H1 (cell line): ENCODE measurements around the gene RHBG. TPM values are rescaled to one million over a fixed set of nuclear protein-coding genes. Genes with fewer than 3 reads are reported as not detected.

Source experiments
- CTCF ChIA-PET: fragments of 300-600 bp; sonication (Branson Sonifier 250); formaldehyde crosslinking; loops from one replicate; lab custom pipeline; 2021; ENCODE audit not compliant: partially characterized antibody; lab: Charles Lee
- POLR2A ChIA-PET: fragments of 300-600 bp; sonication (Branson Sonifier 250); formaldehyde crosslinking; loops from one replicate; lab custom pipeline; 2021; ENCODE audit warnings: inconsistent platforms; ENCODE audit not compliant: partially characterized antibody; lab: Charles Lee
- DNase-seq, 2 experiments: peaks; one replicate each; pipeline versions ENCODE4 v3.0.0 to v3.0.0-alpha.2; 2010 to 2022; ENCODE audit warnings: low spot score in 2 of 2, low read depth in 1 of 2, mixed read lengths in 1 of 2
- FAIRE-seq: peaks from 2 replicates; lab custom pipeline; 2011; peaks lifted over from hg19 to GRCh38; lab: Jason Lieb, UNC
- H2AFZ ChIP-seq: 2 replicates; pipeline ENCODE4 v1.8.1; 2012; ENCODE audit warnings: low read length, inconsistent platforms
- H2AK5ac ChIP-seq: 2 replicates; pipeline ENCODE4 v1.6.1; 2013; ENCODE audit warnings: low read depth, low read length
- H2BK120ac ChIP-seq: replicated peaks from 2 replicates; pipeline ENCODE3; 2013; ENCODE audit warnings: low read depth, low read length, inconsistent platforms
- H2BK12ac ChIP-seq: 2 replicates; pipeline ENCODE4 v1.6.1; 2013; ENCODE audit warnings: low read depth, low read length
- H2BK15ac ChIP-seq: 2 replicates; pipeline ENCODE4 v1.6.1; 2013; ENCODE audit warnings: low read length
- H2BK20ac ChIP-seq: 2 replicates; pipeline ENCODE4 v1.6.1; 2013; ENCODE audit warnings: low read length
- H2BK5ac ChIP-seq: 2 replicates; pipeline ENCODE4 v1.6.1; 2013; ENCODE audit warnings: low read depth, low read length
- H3K14ac ChIP-seq: 2 replicates; pipeline ENCODE4 v1.6.1; 2013; ENCODE audit warnings: inconsistent platforms; ENCODE audit not compliant: insufficient read length
- H3K18ac ChIP-seq: 2 replicates; pipeline ENCODE4 v1.6.1; 2013; ENCODE audit warnings: low read length; ENCODE audit errors: extremely low read depth
- H3K23ac ChIP-seq: 2 replicates; pipeline ENCODE4 v1.6.1; 2013; ENCODE audit warnings: inconsistent platforms; ENCODE audit not compliant: insufficient read length
- H3K23me2 ChIP-seq: 2 replicates; pipeline ENCODE4 v1.6.1; 2013; ENCODE audit warnings: low read depth, low read length
- H3K27ac ChIP-seq: 2 replicates; pipeline ENCODE4 v1.6.1; 2011; ENCODE audit warnings: low read depth, low read length, inconsistent platforms
- H3K27me3 ChIP-seq, 4 experiments: replicated peaks in 1 of 4; 1 replicate in 1 of 4; 2 replicates in 3 of 4; pipeline versions ENCODE4 v1.6.1 to v1.8.1; 2011 to 2013; ENCODE audit warnings: low read length in 3 of 4, mild to moderate bottlenecking in 3 of 4, inconsistent platforms in 2 of 4, mixed read lengths in 2 of 4, moderate library complexity in 1 of 4; ENCODE audit not compliant: control insufficient read depth in 3 of 4, insufficient read depth in 3 of 4; ENCODE audit errors: extremely low read depth in 1 of 4
- H3K36me3 ChIP-seq, 4 experiments: 2 replicates each; pipeline versions ENCODE4 v1.6.1 to v1.8.1; 2011 to 2013; ENCODE audit warnings: mild to moderate bottlenecking in 4 of 4, low read length in 3 of 4, moderate library complexity in 2 of 4, control low read depth in 1 of 4, inconsistent platforms in 1 of 4; ENCODE audit not compliant: insufficient read depth in 4 of 4, control insufficient read depth in 2 of 4
- H3K4ac ChIP-seq: replicated peaks from 2 replicates; pipeline ENCODE3; 2013; ENCODE audit warnings: low read length, low read depth, mixed read lengths, inconsistent platforms; ENCODE audit not compliant: insufficient read length
- H3K4me1 ChIP-seq, 4 experiments: replicated peaks in 1 of 4; 1 replicate in 1 of 4; 2 replicates in 3 of 4; pipeline versions ENCODE4 v1.6.1 to v1.8.1; 2011 to 2013; ENCODE audit warnings: low read length in 3 of 4, inconsistent platforms in 2 of 4, mixed read lengths in 1 of 4; ENCODE audit not compliant: insufficient read depth in 4 of 4, control insufficient read depth in 3 of 4
- H3K4me2 ChIP-seq, 2 experiments: 2 replicates each; pipeline versions ENCODE4 v1.6.1 to v1.8.1; 2011 to 2013; ENCODE audit warnings: low read depth in 2 of 2, low read length in 2 of 2, control low read depth in 1 of 2, inconsistent platforms in 1 of 2, mild to moderate bottlenecking in 1 of 2; ENCODE audit not compliant: insufficient read depth in 1 of 2
- H3K4me3 ChIP-seq, 4 experiments: fragments of 200-600, 300-600 bp in 1 of 4; sonication (generic), shearing (Covaris generic), sonication (Bioruptor Twin) in 1 of 4; 2 replicates each; pipeline versions ENCODE4 v1.5.1 to v1.8.1; 2011 to 2016; ENCODE audit warnings: low read length in 4 of 4, low read depth in 3 of 4, control low read depth in 2 of 4, inconsistent platforms in 2 of 4, mild to moderate bottlenecking in 2 of 4, mixed read lengths in 1 of 4, moderate library complexity in 1 of 4; ENCODE audit not compliant: insufficient read depth in 2 of 4; ENCODE audit errors: extremely low read depth in 1 of 4
- H3K56ac ChIP-seq: replicated peaks from 2 replicates; pipeline ENCODE3; 2013; ENCODE audit warnings: low read depth, mild to moderate bottlenecking, mixed read lengths, low read length, inconsistent platforms; ENCODE audit not compliant: insufficient read length
- H3K79me1 ChIP-seq: 2 replicates; pipeline ENCODE4 v1.6.1; 2013; ENCODE audit warnings: low read depth, low read length, control low read depth
- H3K79me2 ChIP-seq, 2 experiments: 2 replicates each; pipeline versions ENCODE4 v1.6.1 to v1.8.1; 2012 to 2013; ENCODE audit warnings: low read length in 2 of 2, mild to moderate bottlenecking in 2 of 2, inconsistent platforms in 1 of 2; ENCODE audit not compliant: insufficient read depth in 2 of 2, control insufficient read depth in 1 of 2
- H3K9ac ChIP-seq, 4 experiments: replicated peaks in 1 of 4; 1 replicate in 1 of 4; 2 replicates in 3 of 4; pipeline versions ENCODE4 v1.6.1 to v1.8.1; 2011 to 2013; ENCODE audit warnings: low read depth in 3 of 4, low read length in 3 of 4, control low read depth in 2 of 4, mild to moderate bottlenecking in 2 of 4, moderate library complexity in 2 of 4, inconsistent platforms in 1 of 4; ENCODE audit errors: extremely low read depth in 1 of 4
- H3K9me3 ChIP-seq, 2 experiments: 2 replicates each; pipeline versions ENCODE4 v1.6.1 to v1.8.1; 2012 to 2013; ENCODE audit warnings: mild to moderate bottlenecking in 2 of 2, moderate library complexity in 2 of 2, control low read depth in 1 of 2, inconsistent platforms in 1 of 2, low read depth in 1 of 2, low read length in 1 of 2, mixed read lengths in 1 of 2; ENCODE audit not compliant: insufficient read depth in 2 of 2
- H4K20me1 ChIP-seq, 2 experiments: replicated peaks in 1 of 2; 2 replicates each; pipeline versions ENCODE3 to v1.8.1; 2011 to 2013; ENCODE audit warnings: inconsistent platforms in 2 of 2, low read length in 2 of 2, mild to moderate bottlenecking in 1 of 2; ENCODE audit not compliant: insufficient read depth in 2 of 2, control insufficient read depth in 1 of 2
- H4K5ac ChIP-seq: 2 replicates; pipeline ENCODE4 v1.6.1; 2013; ENCODE audit warnings: low read length, low read depth, mixed read lengths, inconsistent platforms; ENCODE audit not compliant: insufficient read length
- H4K8ac ChIP-seq: 2 replicates; pipeline ENCODE4 v1.8.0; 2013; ENCODE audit warnings: mild to moderate bottlenecking, moderate library complexity, low read length, inconsistent platforms; ENCODE audit not compliant: insufficient read depth; ENCODE audit errors: extremely low read depth
- H4K91ac ChIP-seq: replicated peaks from 2 replicates; pipeline ENCODE3; 2013; ENCODE audit warnings: low read length, mixed read lengths, inconsistent platforms; ENCODE audit not compliant: insufficient read length
- ASH2L ChIP-seq: fragments of 200-600, 300-600 bp; sonication (generic); IDR thresholded peaks from one replicate; pipeline ENCODE4 v1.7.1; 2017; ENCODE audit warnings: low read length
- BCL11A ChIP-seq, 2 experiments: IDR thresholded peaks; one replicate each; pipeline ENCODE4 v1.6.1; 2011; ENCODE audit warnings: low read depth in 2 of 2, low read length in 2 of 2, mild to moderate bottlenecking in 2 of 2
- CBX5 ChIP-seq: fragments of 300-800, 300-1000 bp; sonication (generic); IDR thresholded peaks from 2 replicates; pipeline ENCODE4 v1.7.1; 2016; ENCODE audit warnings: antibody characterized with exemption, low read length, low read depth
- CREB1 ChIP-seq: IDR thresholded peaks from 2 replicates; pipeline ENCODE4 v1.6.1; 2012; ENCODE audit warnings: inconsistent platforms
- HDAC6 ChIP-seq: IDR thresholded peaks from one replicate; pipeline ENCODE4 v1.7.1; 2012; ENCODE audit warnings: low read depth, mild to moderate bottlenecking, inconsistent platforms, low read length, moderate library complexity
- JUN ChIP-seq: IDR thresholded peaks from 2 replicates; pipeline ENCODE4 v1.6.1; 2011; ENCODE audit warnings: low read depth, mild to moderate bottlenecking, improper control_type of control experiment, low read length
- PHF8 ChIP-seq: fragments of 200-600 bp; sonication (generic); conservative IDR thresholded peaks from 2 replicates; pipeline ENCODE4 v1.7.1; 2012; ENCODE audit warnings: low read depth, mild to moderate bottlenecking, inconsistent platforms, low read length, moderate library complexity
- WGBS, 2 experiments: shearing (Covaris generic) in 1 of 2; methylation state at CpG; one replicate each; pipeline versions ENCODE4 v1.1.6 to v1.1.7; 2013 to 2015; ENCODE audit warnings: low lambda C conversion rate in 2 of 2, mixed read lengths in 2 of 2, inconsistent platforms in 1 of 2, low coverage in 1 of 2, missing lambda C conversion rate in 1 of 2; ENCODE audit not compliant: insufficient replicate concordance in 2 of 2, insufficient coverage in 1 of 2, insufficient read length in 1 of 2; ENCODE audit errors: extremely low coverage in 1 of 2, missing lambda C conversion rate in 1 of 2; 5-methylcytosine and 5-hydroxymethylcytosine counted together
- polyA plus RNA-seq, 7 experiments: library from polyadenylated mRNA; depleted of rRNA in 3 of 7; stranded (reverse) in 5 of 7; unstranded in 2 of 7; fragments of >200 nt in 5 of 7; fragments of 200-250 nt in 2 of 7; gene quantifications; 1 replicate in 5 of 7; 2 replicates in 1 of 7; 4 replicates in 1 of 7; pipeline versions ENCODE4 v1.2.1 to v1.2.3, GENCODE V29; 2011 to 2013; ENCODE audit warnings: missing spikeins in 2 of 7, mixed read lengths in 2 of 7
- total RNA-seq: library from RNA; stranded (reverse); fragmentation: NEBNext Ultra II Directional; extraction: Animal tissue kit (Norgen Biotek cat#: 25700); gene quantifications from 2 replicates; pipeline ENCODE4 v1.2.1, GENCODE V29; 2021

The RHBG gene
- total and polyA plus RNA-seq, 2 of the 8 experiments (the other 6 are each of a cell fraction or from before 2014, with no cell fraction given) = 2.6 to 2.7 TPM

- Histone ChIP-seq H3K23me2 (peaks cover 6% of the 10 kb centered on the region; the same call in 1 of the 2 replicates), H4K91ac (no peak overlapping the region), H3K4me3 (peak overlapping the region in 1 of 4 experiments; percentile 58; a peak in 2 of 8 replicates), H3K9me3 (no peaks in the 10 kb centered on the region), H2AFZ (no peak overlapping the region), H3K27me3 (no peaks in the 10 kb centered on the region; a peak in 1 of 7 replicates), H4K8ac (no peak overlapping the region), H2BK12ac (no peak overlapping the region), H2BK120ac (no peak overlapping the region), H3K4me2 (peak overlapping the region; percentile 24 to 49; a peak in 3 of 4 replicates), H3K14ac (no peak overlapping the region), H3K27ac (no peak overlapping the region), H3K4ac (no peak overlapping the region), H4K20me1 (no peaks in the 10 kb centered on the region), H3K56ac (no peak overlapping the region), H3K9ac (no peak overlapping the region), H2BK5ac (no peak overlapping the region), H4K5ac (no peak overlapping the region), H2BK20ac (no peak overlapping the region), H3K36me3 (no peaks in the 10 kb centered on the region), H2BK15ac (no peak overlapping the region), H3K79me2 (no peaks in the 10 kb centered on the region), H3K23ac (no peak overlapping the region), H2AK5ac (no peak overlapping the region), H3K79me1 (no peaks in the 10 kb centered on the region), H3K18ac (no peak overlapping the region; the same call in 1 of the 2 replicates), H3K4me1 (peaks cover 0 to 4% (median 2%) of the 10 kb centered on the region in 4 experiments; a peak in 3 of 7 replicates)
- ChIA-PET CTCF (interaction anchor here (0.6 to 6.1 kb wide), 24 partner anchors 8 to 258 kb away, joined by 3 to 53 read pairs (median 3); partner anchors contain the start of genes CCT3 and TSACC), POLR2A (interaction anchor here (0.6 to 2.0 kb wide), 6 partner anchors 9 to 359 kb away, joined by 3 to 7 read pairs (median 3); partner anchors contain the start of gene RHBG)
- TF ChIP-seq JUN (no peak), ASH2L (no peak), CREB1 (no peak), PHF8 (no peak), BCL11A (IDR thresholded peaks at IDR 0.05; ENCODE audit: low read depth in 2 of 2, low read length in 2 of 2) (no peak), CBX5 (no peak), HDAC6 (no peak)
- 79% methylated on average over 6 of the region's 6 CpGs; no CpG with 5 or more reads in 1 of the 2 experiments for WGBS, 2 experiments
- FAIRE-seq (no peak), DNase-seq (no peak)
Measured at GRCh38 chr1:156356262-156356874, 12.6 kb upstream of the RHBG start.
